SU-DHL-6 (cell line): Measurements from ENCODE around the gene DAND5.
A peak's percentile ranks its signal among the peaks of the same experiment; 100 is the strongest.
"Not testable (repeated sequence)": the region's sequence is repeated elsewhere in the genome, so short reads cannot be mapped to it uniquely, and the experiment has no call there.

ENCODE experiments used
- H2AFZ ChIP-seq: fragments of 200-600 bp; sonication (generic); 2 replicates; pipeline ENCODE4 v1.6.1; 2014; ENCODE audit warnings: low read depth, mild to moderate bottlenecking, moderate library complexity, mixed read lengths, antibody characterized with exemption, low read length; ENCODE audit not compliant: severe bottlenecking
- H3F3A ChIP-seq: fragments of 200-600 bp; shearing (Covaris generic); 2 replicates; pipeline ENCODE4 v1.6.0; 2016; ENCODE audit warnings: antibody characterized with exemption, mild to moderate bottlenecking; ENCODE audit not compliant: insufficient read depth
- H3K27ac ChIP-seq: fragments of 200-600 bp; sonication (generic); 2 replicates; pipeline ENCODE4 v1.5.1; 2016; ENCODE audit warnings: low read depth, mild to moderate bottlenecking, low read length, moderate library complexity, mixed read lengths
- H3K27me3 ChIP-seq: fragments of 200-600 bp; sonication (generic), shearing (Covaris generic); 2 replicates; pipeline ENCODE4 v1.6.0; 2014; ENCODE audit warnings: mild to moderate bottlenecking, low read length
- H3K36me3 ChIP-seq: fragments of 200-600 bp; sonication (generic); 2 replicates; pipeline ENCODE4 v1.6.1; 2014; ENCODE audit warnings: mild to moderate bottlenecking, low read length, mixed read lengths
- H3K4me2 ChIP-seq: fragments of 300-600, 200-600 bp; shearing (Covaris generic), sonication (generic); 2 replicates; pipeline ENCODE4 v1.6.0; 2014; ENCODE audit warnings: low read length, low read depth, mild to moderate bottlenecking; ENCODE audit not compliant: poor library complexity, severe bottlenecking
- H3K4me3 ChIP-seq: fragments of 200-600 bp; sonication (generic); 2 replicates; pipeline ENCODE4 v1.5.1; 2014; ENCODE audit warnings: antibody characterized with exemption, low read length, mild to moderate bottlenecking, mixed read lengths; ENCODE audit not compliant: insufficient read depth, poor library complexity, severe bottlenecking
- H3K79me2 ChIP-seq: fragments of 200-600 bp; sonication (generic); 2 replicates; pipeline ENCODE4 v1.6.1; 2014; ENCODE audit warnings: mild to moderate bottlenecking, low read length, moderate library complexity; ENCODE audit not compliant: insufficient read depth
- H3K9ac ChIP-seq: fragments of 200-600 bp; sonication (generic); 2 replicates; pipeline ENCODE4 v1.7.0; 2014; ENCODE audit warnings: mild to moderate bottlenecking, low read length
- H3K9me2 ChIP-seq: fragments of 200-600 bp; sonication (generic); replicated peaks from 2 replicates; pipeline ENCODE4 v1.6.1; 2014; ENCODE audit warnings: low read length; ENCODE audit not compliant: insufficient read depth
- H3K9me3 ChIP-seq: fragments of 200-600 bp; sonication (generic); 2 replicates; pipeline ENCODE4 v1.6.1; 2014; ENCODE audit warnings: low read length, mixed read lengths; ENCODE audit not compliant: insufficient read depth
- H4K20me1 ChIP-seq: fragments of 200-600 bp; sonication (generic); 2 replicates; pipeline ENCODE4 v1.6.1; 2014; ENCODE audit warnings: low read depth, mild to moderate bottlenecking, antibody characterized with exemption, low read length, moderate library complexity, mixed read lengths
- CTCF ChIP-seq: fragments of 200-600 bp; sonication (generic); IDR thresholded peaks from one replicate; pipeline ENCODE4 v1.5.1; 2017; ENCODE audit warnings: antibody characterized with exemption, mild to moderate bottlenecking, low read length, moderate library complexity; ENCODE audit not compliant: insufficient read depth, poor library complexity, severe bottlenecking
- EZH2phosphoT487 ChIP-seq: fragments of 200-600 bp; sonication (generic), shearing (Covaris generic); conservative IDR thresholded peaks from 2 replicates; pipeline ENCODE4 v1.6.1; 2018; ENCODE audit warnings: mild to moderate bottlenecking, antibody characterized with exemption, low read length, moderate library complexity, mixed read lengths

Gene DAND5

GRCh38 chr19:12953138-12953798 is 16.1 kb upstream of the DAND5 start:
- Histone ChIP-seq H3K27me3 (no peaks in the 10 kb centered on the region), H3K27ac (peak overlapping the region; percentile 56; the same call in 1 of the 2 replicates), H2AFZ (no peak overlapping the region), H3K4me3 (no peak overlapping the region), H3K9me2 (no peaks in the 10 kb centered on the region), H3K79me2 (peaks cover 29% of the 10 kb centered on the region), H3F3A (peaks cover 43% of the 10 kb centered on the region), H4K20me1 (no peaks in the 10 kb centered on the region; the same call in 1 of the 2 replicates), H3K4me2 (peak overlapping the region; percentile 69), H3K9ac (0 out of 2 replicates have a peak overlapping the region, but pooled peaks have one; percentile 10), H3K9me3 (no peaks in the 10 kb centered on the region), H3K36me3 (0 out of 2 replicates have a peak, but pooled peaks cover 7% of the 10 kb centered on the region)
- TF ChIP-seq EZH2phosphoT487 (no peak), CTCF (no peak)

GRCh38 chr19:12953799-12954611 is 15.4 kb upstream of the DAND5 start:
- H3K4me2 ChIP-seq = peak overlapping the region; percentile 69
- H3K4me3 ChIP-seq = no peak overlapping the region
- H2AFZ ChIP-seq = no peak overlapping the region
- no peaks in the 10 kb centered on the region for H3K27me3 ChIP-seq
- 0 out of 2 replicates have a peak, but pooled peaks cover 7% of the 10 kb centered on the region for H3K36me3 ChIP-seq
- peaks cover 23% of the 10 kb centered on the region for H3K79me2 ChIP-seq
- peaks cover 43% of the 10 kb centered on the region for H3F3A ChIP-seq
- no peaks in the 10 kb centered on the region for H3K9me2 ChIP-seq
- H3K27ac ChIP-seq = peak overlapping the region; percentile 56
- no peaks in the 10 kb centered on the region; the same call in 1 of the 2 replicates for H4K20me1 ChIP-seq
- no peak for TF ChIP-seq CTCF
- no peak for TF ChIP-seq EZH2phosphoT487
- 0 out of 2 replicates have a peak overlapping the region, but pooled peaks have one; percentile 10 for H3K9ac ChIP-seq
- H3K9me3 ChIP-seq = no peaks in the 10 kb centered on the region

GRCh38 chr19:12954612-12954962 is 14.8 kb upstream of the DAND5 start:
- 0 out of 2 replicates have a peak overlapping the region, but pooled peaks have one; percentile 10 for H3K9ac ChIP-seq
- peaks cover 43% of the 10 kb centered on the region for H3F3A ChIP-seq
- H3K79me2 ChIP-seq = peaks cover 23% of the 10 kb centered on the region
- H3K4me2 ChIP-seq = peak overlapping the region; percentile 69
- TF ChIP-seq EZH2phosphoT487 = no peak
- no peak for TF ChIP-seq CTCF
- 0 out of 2 replicates have a peak, but pooled peaks cover 7% of the 10 kb centered on the region for H3K36me3 ChIP-seq
- no peaks in the 10 kb centered on the region for H3K27me3 ChIP-seq
- H3K9me3 ChIP-seq = no peaks in the 10 kb centered on the region
- H3K9me2 ChIP-seq = no peaks in the 10 kb centered on the region
- H3K27ac ChIP-seq = peak overlapping the region; percentile 56
- H4K20me1 ChIP-seq = no peaks in the 10 kb centered on the region; the same call in 1 of the 2 replicates
- no peak overlapping the region for H3K4me3 ChIP-seq
- no peak overlapping the region for H2AFZ ChIP-seq

GRCh38 chr19:12955575-12955974 is 13.8 kb upstream of the DAND5 start:
- Histone ChIP-seq H3K79me2 (peaks cover 23% of the 10 kb centered on the region), H3K4me2 (peak overlapping the region; percentile 69), H3F3A (peaks cover 43% of the 10 kb centered on the region), H3K4me3 (peak overlapping the region; percentile 66), H3K9ac (peak overlapping the region; percentile 80), H3K27ac (peak overlapping the region; percentile 72)
- H3K9me3 ChIP-seq, H3K9me2 ChIP-seq, H3K36me3 ChIP-seq, H2AFZ ChIP-seq, H4K20me1 ChIP-seq, H3K27me3 ChIP-seq: not testable (repeated sequence)
